ENCODE measurements around the gene OPCML.

The OPCML gene

GRCh38 chr11:132681971-132682370, 850.3 kb downstream of the OPCML start:
- no peak for DNase-seq

- no peak for DNase-seq
Observed at GRCh38 chr11:132680584-132680983, 851.7 kb downstream of the OPCML start.

GRCh38 chr11:132674151-132674550, 858.1 kb downstream of the OPCML start:
- DNase-seq = no peak

DNA sequence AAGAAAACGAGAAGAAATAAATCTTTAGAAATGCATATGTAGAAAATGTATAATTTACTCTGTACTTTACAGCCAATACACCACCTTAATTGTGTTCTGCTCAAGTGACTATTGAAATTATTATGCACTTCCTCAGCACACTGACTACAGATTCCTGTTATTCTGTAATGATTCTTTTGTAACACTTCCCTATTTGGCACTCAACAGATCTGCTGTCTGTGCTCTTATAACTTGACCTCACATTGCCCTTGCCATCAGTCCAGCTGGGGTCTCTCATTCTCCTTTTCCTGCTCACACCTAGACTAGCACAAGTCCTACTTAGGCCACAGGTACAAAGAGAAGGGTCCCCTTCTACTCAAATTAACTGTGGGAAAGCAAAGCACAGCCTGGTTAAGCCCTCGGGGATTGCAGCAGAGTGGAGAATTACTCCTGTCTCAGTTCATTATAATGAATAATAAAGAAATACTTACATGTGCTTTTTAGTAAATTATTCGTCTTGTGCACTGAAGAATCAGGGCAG, 860.4 kb downstream of the OPCML start:
- DNase-seq = no peak

DNA sequence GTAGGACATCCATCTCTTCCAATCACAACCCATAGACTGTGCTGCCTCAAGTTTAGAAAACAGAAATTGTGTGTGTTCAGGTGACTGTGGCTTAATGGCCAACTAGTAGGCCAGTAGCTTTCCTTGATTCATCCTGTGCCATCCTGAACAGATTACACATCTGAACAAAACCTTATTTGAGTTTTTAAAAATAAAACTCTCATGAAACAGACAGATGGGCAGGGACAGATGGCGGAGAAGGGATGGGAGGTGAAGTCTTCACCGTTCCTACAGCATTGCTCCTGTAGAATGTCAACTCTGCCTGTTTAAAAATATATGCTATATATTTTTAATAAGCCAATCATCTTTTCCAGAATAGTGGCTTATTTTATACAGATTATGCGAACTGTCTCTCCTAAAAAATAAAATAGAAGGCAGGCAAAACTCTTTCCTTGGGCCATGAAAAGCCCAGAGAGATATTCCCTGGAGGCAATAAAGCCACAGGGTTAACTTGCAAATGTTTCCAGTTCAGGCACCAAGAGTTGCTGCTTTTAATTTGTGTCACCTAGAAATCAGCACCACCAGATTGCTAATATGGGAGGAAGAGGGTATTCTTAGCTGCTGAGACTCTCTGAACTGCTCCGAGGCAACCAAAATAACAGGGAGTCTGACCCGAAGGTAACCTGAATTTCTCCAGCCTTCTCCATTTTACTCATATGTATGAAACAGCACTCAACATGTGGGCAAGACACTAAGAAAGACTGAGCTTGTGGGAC, 861.2 kb downstream of the OPCML start:
- DNase-seq = peak in 3 of 56 donors; percentile 3 to 6 (median 5)

DNA sequence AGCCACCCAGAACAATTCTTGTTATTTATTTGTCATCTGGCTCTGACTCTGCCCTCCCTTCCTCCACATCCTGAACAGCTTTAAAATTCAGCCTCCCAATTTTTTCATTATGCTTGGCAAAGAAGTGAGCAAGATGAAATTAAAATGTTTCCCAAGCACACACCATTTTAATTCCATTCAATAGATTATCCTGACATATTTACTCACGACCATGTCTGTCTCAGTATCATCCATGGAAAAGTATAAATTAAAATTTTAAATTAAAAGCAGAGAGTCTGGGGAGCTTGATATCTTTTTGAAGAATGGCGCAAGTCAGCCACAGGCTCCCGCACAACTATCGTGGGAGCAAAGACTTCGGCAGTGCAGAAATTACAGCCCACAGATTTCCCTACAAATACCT, 862.4 kb downstream of the OPCML start:
- no peak for DNase-seq

GRCh38 chr11:132665205-132665604, 867.1 kb downstream of the OPCML start:
- no peak for DNase-seq

DNA sequence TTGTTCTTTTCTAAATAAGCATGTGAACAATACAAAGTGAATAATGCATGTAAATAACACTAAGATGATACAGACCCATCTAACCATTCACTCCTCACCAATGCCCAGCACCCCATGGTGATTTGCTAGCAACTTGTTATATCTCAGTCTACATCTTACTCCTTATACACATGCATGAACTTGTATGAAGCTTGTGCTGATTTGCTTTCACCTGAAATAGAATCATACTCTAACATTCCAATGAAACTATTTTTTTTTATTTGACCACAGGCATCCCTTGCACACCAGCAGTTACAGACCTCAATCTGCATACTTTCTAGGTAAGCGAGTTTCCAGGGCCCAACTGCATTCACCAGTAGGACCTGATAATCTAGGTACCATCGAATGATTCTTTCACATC, 873.6 kb downstream of the OPCML start:
- DNase-seq = no peak

- DNase-seq = no peak
Observed at GRCh38 chr11:132658004-132658403, 874.3 kb downstream of the OPCML start.

DNA sequence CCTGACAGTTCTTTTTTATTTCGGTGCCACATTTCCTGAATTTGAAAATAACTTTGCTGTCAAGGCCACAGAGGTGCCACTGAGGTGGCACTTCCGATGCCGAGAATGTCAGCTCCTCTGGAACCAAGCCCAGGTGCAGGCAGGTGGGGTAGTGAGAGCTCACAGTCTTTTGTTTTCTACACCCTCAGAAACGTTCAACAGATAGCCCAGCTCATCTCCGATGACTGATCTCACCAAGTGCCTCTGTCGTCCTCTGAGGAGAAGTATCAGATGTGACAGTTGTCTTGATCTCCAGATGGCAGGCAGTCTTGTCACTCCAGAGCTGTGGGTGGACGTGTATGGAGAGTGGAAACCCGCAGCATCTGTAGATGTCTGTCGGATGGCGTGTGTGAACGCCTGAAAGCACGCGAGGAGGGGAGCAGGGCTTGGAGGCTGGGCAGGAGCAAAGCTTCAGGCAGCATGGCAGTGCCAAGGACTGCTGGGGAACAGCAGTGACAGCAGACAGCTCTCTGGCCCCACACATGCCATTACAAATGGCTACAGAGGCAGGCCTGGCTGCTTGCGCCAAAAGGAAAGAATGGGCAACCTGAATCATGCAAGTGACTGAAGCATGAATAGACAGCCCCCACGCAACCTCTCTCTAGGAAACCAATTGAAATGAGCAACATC, 877.0 kb downstream of the OPCML start:
- peak in 9 of 56 donors; percentile 13 to 67 (median 26) for DNase-seq

GRCh38 chr11:132653237-132653636, 879.1 kb downstream of the OPCML start:
- DNase-seq = no peak

GRCh38 chr11:132650969-132651720, 881.2 kb downstream of the OPCML start:
- DNase-seq = no peak

DNA sequence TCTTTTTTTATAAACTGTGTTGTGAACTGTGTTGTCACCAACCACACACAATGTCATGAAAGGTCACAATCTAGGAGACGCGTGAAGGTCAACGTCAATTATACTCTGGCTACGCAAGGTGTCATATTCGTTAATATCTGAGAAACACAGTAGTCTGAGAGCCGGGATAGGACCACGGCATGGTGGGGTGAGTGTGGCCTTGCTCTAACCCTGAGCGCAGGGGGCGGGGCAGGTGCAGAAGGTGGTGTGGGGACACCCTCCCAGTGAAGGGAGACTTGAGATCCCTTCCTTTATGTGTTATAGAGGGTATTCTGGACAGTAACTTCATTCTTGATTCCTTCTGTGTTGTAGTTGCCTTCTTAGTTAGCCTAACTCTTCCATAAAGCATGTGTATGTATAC, 883.0 kb downstream of the OPCML start:
- no peak for DNase-seq

GRCh38 chr11:132648851-132649250, 883.5 kb downstream of the OPCML start:
- DNase-seq = no peak

DNA sequence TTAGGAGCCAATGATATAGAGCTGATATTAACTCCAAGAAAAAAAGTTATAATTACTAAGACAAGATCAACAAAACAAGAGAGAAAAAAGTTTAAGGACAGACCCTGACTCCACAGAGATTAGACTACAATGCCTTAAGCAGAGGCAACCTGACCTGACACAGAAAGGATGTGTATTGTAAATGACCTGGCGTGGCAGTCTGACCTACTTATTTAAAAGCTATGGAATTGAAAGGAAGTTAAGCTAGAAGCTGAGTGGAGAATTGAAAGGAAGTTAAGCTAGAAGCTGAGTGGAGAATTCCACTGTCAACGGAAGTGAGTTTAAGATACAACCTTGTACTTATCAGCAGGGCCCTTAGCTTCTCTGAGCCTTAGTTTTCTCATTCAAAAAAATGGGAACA, 885.4 kb downstream of the OPCML start:
- DNase-seq = no peak

DNA sequence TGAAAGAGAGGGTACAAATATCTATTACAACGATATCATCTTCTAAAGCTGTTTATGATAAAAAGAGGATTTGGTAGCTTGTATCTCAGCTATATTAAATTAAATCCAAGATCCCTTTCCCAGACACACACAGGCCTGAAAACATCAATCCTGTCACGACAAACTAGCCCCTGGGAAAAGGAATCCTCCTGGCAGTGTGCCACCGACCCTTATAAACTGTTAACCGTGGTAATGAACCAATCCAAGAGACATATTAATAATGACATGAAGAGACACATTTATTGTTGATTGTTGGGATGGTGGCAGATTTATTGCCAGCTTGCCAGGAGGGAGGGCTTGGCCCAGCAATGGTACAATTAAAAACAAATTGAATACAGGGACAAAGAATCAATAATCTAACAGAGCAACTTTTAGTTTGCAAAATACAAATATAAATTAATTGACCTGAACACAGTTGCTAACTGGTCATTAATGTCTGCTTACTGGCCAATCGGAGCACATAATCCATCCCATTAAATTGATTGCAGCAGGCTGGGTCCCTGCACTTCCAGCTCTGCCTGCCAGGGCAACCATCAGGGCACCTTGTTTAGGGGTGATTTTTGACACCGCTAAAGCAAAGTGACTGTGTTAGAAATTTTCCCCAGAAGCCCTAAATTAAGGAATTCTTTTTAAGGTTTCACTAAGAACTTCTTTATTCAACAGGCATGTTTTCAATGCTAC, 887.6 kb downstream of the OPCML start:
- no peak for DNase-seq

DNA sequence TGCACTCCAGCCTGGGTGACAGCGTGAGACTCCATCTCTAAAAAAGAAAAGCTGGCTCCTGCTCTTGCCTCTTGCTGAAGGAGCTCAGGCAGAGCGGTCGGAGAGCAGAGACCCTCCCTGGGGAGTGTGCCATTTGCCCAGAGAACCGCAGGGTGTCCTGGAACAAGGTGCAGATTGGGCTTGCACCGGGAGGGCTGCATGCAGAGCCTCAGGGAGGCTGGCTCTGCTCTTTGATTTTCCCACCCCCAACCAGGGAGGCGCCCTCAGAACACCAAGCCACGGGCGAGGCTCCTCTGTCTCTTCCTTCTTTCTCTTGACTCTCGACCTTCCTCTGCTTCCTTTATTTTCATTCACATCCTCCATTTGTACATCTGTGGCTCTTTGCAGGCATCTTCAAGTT, 889.1 kb downstream of the OPCML start:
- DNase-seq = no peak

DNA sequence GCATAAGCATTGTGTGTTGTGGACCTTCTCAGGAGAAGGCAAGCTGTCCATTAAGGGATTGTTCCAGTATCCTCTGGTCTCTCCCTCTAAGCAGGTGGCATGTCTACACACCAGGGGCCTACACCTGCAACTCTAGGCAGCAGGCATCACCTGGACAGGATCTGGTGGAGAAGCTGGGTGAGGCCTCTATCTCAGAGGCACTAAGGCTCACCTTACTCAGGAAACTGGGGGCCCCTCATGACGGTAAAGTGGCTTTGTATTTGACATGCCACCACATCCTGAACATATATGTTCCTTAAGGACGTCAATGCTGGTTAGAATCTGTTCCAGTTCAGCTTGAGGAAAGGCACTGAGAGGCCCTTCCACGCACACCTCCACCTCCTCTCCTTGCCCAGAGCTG, 891.3 kb downstream of the OPCML start:
- DNase-seq = no peak

- peak in 3 of 56 donors; percentile 13 to 23 (median 20) for DNase-seq
Observed at GRCh38 chr11:132639986-132640385, 892.3 kb downstream of the OPCML start.

GRCh38 chr11:132639403-132639802, 892.9 kb downstream of the OPCML start:
- no peak for DNase-seq

DNA sequence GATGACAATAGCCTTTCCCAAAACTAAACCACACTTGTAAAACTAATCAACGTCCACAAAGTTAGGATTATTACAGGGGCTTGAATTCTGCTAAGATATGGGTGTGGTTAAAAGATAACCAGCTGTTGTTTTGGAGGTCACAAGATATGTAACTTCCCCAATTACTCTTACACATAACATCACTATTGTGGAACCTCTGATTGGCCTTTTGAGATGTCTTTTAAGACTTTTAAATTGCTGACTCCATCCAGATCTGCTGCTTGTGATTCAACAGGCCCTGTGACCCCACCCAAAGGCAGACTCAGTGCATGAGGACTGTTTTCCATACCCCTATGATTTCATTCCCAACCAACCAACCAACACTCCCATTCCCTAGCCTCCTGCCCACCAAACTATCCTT, 893.9 kb downstream of the OPCML start:
- DNase-seq = no peak
